CD4-positive, alpha-beta T cell treated with Interleukin-4 for 4 hours (primary cell): ENCODE results near the gene ITGA3.

Source experiments
- DNase-seq: peaks from one replicate; pipeline ENCODE4 v3.0.0-alpha.2; 2020

ITGA3 gene

GRCh38 chr17:50113624-50114320, 57.9 kb downstream of the ITGA3 start:
- DNase-seq = no peak

DNA sequence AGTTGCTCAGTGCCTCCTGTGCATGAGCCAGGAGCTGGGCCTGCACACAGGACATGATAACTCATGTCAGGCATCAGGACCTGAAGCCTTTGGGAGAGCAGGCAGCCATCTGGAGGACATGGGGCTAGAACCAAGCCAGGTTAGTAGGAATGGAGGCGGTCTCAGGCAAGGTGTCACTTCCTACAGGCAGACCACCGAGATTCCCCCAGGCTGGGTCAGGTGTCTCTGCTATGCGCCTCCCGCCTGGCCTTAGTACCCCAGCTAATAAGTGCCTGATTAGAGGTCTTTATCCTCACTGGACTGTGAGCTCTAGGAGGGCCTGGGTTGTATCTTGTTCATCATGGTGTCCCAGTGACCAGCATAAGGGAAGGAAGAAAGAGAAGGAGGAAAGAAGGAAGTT, 58.5 kb downstream of the ITGA3 start:
- DNase-seq = no peak

GRCh38 chr17:50114849-50115357, 59.0 kb downstream of the ITGA3 start:
- peak; percentile 49 for DNase-seq

- no peak for DNase-seq
These were observed 59.8 kb downstream of the ITGA3 start for GRCh38 chr17:50115756-50116155.

GRCh38 chr17:50117202-50118051, 61.5 kb downstream of the ITGA3 start:
- DNase-seq = peak; percentile 32

DNA sequence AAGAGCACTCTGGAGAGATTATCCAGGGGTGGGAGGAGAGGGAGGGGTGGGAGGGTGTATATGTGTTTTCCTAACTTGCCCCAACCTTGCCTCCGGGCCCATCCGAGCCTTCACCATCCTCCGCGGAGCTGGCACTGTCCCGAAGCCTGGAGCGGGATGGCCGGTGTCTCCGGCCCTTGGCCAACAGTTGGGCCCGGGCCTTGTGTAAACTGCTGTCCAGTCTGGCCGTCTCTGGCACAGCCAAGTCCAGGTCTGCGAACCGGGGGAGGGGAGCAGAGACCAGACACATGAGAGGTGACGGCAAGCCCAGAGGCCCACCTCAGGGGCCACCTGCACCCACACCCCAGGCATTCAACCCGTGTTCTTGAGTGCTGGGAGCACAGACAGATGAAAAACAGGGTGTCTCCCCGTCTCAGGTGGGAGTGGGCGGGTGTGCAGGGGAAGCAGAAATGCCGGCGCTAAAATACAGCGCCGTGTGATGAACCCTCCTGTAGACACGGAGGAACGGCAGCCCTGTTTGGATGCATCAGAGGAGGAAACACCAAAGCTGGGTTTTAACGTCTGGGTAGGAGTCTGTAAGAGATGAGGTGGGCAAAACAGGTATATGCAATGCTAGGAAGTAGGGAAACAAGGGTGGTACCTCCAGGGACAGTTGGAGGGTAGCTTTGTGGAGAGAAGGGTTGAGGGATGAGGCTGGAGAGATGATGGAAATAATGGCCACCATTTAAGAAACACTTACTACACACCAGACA, 62.3 kb downstream of the ITGA3 start:
- no peak for DNase-seq

DNA sequence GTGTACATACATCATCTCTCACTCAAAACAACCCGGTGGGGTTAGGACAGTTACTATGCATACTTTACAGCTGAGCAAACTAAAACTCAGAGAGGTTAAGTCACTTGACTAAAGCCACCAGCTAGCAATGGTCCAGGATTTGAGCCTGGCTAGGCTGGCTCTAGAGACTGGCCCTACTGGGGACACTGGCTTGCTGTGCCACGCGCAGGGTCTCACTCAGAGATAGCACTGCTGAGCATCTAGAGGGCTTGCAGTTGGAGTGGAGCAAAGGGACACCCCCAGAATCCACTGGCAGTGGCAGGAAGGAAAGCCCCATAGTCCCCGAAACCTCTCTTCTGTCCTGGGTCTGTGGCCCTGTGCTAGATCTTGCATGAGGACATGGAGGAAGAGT, 62.9 kb downstream of the ITGA3 start:
- DNase-seq = no peak

DNA sequence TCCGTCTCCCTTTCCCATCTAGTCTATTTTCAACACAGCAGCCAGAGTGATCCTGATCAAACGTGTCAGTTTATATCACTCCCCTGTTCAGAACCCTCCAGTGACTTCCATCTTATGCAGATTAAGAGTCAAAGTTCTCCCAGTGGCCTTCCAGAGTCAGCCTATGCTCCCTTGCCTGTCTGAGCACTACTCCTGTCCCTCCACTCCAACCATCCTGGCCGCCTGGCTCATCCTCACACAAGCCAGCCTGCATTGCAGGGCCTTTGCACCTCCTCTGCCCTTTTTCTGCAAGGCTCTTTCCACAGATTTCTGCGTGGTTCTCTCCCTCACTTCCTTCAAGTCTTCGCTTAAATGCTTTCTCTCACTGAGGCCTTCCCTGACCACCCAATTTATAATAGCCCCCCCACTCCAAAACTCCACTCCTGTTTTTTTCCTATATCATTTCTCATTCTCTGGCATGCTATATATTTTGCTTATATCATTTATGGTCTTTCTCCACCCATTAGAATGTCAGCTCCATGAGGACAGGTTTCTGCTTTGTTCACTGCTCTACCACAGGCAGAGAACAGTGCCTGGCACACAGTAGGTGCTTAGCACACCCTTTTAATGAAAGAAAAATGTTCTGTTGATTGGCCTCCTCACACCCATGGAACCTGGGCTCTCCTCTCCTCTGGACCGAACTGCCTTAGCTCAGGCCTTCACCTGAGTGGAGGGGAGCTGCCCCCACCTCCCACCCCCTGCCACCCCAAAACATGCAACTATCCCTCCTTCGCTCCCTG, 64.8 kb downstream of the ITGA3 start:
- DNase-seq = no peak

GRCh38 chr17:50122945-50123344, 67.0 kb downstream of the ITGA3 start:
- DNase-seq = no peak

GRCh38 chr17:50123649-50124349, 67.9 kb downstream of the ITGA3 start:
- DNase-seq = no peak

DNA sequence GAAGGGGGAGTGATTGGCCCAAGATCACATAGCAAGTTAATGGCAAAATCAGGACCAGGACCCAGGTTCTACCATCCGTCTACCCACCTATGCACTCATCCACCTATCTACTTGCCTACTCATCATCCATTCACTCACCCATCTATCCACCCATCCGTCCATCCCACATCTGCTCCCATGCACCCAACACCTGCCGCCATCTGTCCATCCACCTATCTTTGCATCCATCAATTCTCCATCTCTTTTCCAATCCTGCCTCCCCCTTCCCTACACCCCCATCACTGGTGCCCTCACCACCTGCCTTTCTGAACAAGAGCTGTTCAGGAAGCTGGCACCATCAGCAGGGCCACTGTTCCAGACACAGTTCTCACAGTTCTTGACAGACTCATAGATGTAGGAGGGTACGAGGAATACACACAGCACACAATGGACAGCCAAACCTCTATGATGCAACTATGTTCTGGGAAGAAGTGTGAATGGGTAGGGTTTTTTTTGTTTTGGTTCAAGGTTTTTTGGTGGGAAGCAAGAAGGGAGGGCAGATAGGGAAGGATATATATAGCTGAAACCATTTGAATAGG, 69.6 kb downstream of the ITGA3 start:
- DNase-seq = no peak

- no peak for DNase-seq
These were observed 71.9 kb downstream of the ITGA3 start for GRCh38 chr17:50127697-50128361.

DNA sequence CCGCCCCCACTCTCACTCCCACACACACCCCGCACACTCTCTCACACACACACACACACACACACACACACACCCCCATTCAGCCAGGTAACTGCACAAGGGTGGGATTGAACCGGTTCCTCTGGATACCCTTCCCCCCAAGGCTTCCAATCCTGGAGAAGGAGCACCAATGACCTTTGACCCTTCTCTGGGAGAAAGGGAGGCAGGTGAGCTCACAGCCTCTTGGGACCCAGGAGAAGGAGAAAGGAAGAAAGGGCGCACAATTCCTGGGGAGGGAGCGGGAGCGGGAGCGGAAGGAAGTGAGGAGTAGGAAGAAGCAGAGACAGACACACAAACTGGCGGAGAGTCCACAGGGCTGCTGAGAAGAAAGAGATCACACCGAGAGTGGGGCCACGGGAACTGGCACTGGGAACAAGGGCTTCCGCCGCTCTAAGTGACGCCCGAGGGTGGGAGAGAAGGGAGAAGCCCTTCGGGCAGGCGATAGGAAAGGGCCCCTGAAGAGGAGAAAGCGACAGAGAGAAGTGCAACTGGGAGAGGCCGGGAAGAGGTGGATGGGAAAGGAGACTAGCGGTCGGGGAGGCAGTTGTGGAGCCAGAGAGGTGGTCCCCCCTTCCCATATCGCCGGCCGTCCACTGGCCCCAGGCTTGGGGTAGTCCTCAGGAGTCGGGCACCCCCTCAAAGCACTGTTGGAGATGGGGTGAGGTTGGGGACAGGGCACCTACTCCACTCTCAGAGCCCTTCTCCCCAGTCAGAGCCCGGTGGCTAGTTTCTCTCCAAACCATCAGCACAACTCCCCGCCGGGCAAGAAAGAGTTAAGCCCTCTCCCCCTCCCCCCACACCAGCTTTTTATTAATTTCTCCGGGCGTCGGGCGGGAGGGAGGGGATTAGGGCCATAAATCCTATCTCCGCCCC, 72.8 kb downstream of the ITGA3 start:
- DNase-seq = no peak

DNA sequence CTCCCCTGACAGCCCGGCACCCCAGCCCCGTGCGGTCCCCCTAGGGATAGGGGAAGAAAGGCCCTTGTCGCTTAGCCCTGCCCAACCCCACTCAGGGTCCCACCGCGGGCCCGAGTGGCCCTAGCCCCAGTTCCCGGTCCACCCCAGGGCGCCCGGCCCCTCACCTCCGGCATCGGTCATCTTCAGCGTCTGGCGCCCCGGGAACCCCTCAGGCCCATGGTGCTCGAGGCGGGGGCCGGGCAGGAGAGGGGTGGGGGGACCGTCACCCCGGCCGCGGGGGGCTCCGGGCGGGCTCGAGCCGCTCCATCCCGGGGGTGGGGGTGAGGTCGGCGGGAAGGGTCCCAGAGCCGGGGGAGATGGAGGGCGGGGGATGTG, 73.4 kb downstream of the ITGA3 start:
- no peak for DNase-seq

DNA sequence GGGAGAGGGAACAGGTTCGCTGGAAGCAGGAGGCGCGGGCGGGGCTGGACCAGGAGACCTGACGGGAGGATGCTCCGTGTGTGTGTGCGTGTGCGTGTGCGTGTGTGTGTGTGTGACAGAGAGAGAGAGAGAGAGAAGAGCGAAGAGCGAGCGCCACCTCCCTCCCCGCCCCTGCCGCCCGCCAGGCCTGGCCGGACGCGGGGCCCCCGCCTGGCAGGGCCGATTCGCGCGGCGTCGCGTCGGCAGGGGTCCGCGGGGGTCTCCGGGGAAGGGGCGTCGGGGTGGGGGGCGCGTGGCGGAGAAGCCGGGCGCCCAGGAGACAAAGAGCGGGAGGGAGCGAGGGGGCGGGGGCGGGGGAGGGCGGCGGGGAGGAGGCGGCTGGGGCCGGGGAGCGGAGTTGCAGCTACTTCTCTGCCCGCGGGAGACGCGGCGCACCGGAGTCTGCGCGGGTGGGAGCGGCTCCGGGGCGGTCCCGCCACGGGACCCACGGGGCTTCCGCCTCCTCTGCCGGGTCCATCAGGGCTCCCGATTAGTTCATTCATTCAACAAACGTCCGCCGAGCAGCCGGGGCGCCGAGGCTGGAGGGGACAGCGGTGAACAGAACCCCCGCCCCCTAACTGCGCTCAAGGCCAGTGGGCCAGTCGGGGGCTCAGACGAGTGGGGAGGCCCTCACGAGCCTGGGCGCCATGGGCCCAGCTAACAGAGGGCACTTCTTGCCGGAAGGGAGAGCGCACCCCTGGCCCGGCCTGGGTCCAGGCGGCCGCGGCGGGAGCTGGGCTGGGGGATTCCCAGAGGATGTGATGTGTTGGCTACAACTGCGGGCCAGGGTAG, 74.0 kb downstream of the ITGA3 start, which contains the start of gene SAMD14:
TSS of gene SAMD14 (minus strand) at position 433 of the 831 bp plus-strand sequence. CDS start 5,201 bp downstream, outside the sequence.
- peak; percentile 53 for DNase-seq

- no peak for DNase-seq
These were observed 74.8 kb downstream of the ITGA3 start for GRCh38 chr17:50130559-50131305.

DNA sequence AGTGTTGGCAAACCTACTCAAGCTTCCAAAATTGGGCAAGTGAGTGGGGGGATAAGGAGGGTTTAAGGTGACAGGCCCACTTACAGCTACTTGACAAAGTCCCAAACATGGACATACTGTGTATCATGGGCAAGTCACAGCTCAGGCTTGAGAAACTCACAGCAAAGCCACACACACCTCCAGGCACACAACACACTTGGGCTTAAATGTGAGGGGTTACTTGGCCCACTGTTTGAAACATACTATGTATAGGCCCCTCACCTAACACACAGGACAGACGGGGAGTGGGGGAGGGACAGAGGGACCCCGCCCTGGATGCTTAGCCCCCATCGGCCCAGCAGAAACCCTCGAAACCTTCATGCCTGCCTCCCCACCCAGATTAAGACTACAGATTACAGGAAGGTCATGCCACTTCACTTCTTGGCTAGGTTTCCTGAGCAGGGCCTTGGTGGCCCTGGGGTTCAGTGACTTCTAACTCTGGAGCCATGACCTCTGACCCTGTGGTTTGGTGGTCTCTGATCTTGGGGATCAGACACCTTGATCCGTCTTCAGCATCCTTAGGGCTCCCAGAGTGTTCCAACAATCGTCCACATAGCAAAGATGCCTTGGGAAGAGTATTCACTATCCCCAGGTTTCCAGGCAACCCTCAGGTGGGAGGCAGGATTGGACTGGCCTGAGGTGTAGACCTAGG, 76.3 kb downstream of the ITGA3 start:
- DNase-seq = no peak
